Natural killer cell (primary cell): ENCODE data around the gene CCL7. TPM values are rescaled to one million over a fixed set of nuclear protein-coding genes. Genes with fewer than 3 reads are reported as not detected.

Source experiments
- ATAC-seq, 3 donors: fragments of 150-1000 bp in 2 of 3; fragments of 200-7000 bp in 1 of 3; cut with Tn5 transposase; 1 replicate in 1 of 3; 2 replicates in 2 of 3; pipeline ENCODE4 v1.10.0; 2021; ENCODE audit warnings: mild to moderate bottlenecking in 2 of 3, moderate library complexity in 2 of 3
- DNase-seq, 2 donors: peaks; one replicate each; pipeline versions ENCODE4 v3.0.0 to v3.0.0-alpha.2; 2013 to 2021; ENCODE audit warnings: mixed read lengths in 1 of 2
- H3K27ac ChIP-seq: one replicate; pipeline ENCODE4 v1.5.1; 2013; ENCODE audit warnings: mild to moderate bottlenecking, low read length
- H3K27me3 ChIP-seq: one replicate; pipeline ENCODE4 v1.6.1; 2013; ENCODE audit warnings: low read length; ENCODE audit not compliant: control insufficient read depth, insufficient read depth
- H3K36me3 ChIP-seq: one replicate; pipeline ENCODE4 v1.6.1; 2013; ENCODE audit warnings: low read length; ENCODE audit not compliant: control insufficient read depth, insufficient read depth
- H3K4me1 ChIP-seq: one replicate; pipeline ENCODE4 v1.6.1; 2013; ENCODE audit warnings: low read length; ENCODE audit not compliant: control insufficient read depth, insufficient read depth
- H3K4me3 ChIP-seq: one replicate; pipeline ENCODE4 v1.5.1; 2013; ENCODE audit warnings: low read length
- H3K9me3 ChIP-seq: one replicate; pipeline ENCODE4 v1.6.1; 2013; ENCODE audit warnings: low read length; ENCODE audit not compliant: control insufficient read depth, insufficient read depth
- H3K27ac Mint-ChIP-seq, 2 donors: one replicate each; pipeline ENCODE4 v1.8.0; 2022; ENCODE audit warnings: mild to moderate bottlenecking in 2 of 2, mixed read lengths in 2 of 2, moderate library complexity in 1 of 2
- H3K27me3 Mint-ChIP-seq, 2 donors: one replicate each; pipeline ENCODE4 v1.8.0; 2022; ENCODE audit warnings: low read depth in 2 of 2, mixed read lengths in 2 of 2
- H3K36me3 Mint-ChIP-seq: one replicate; pipeline ENCODE4 v1.8.0; 2022; ENCODE audit warnings: mixed read lengths
- H3K4me1 Mint-ChIP-seq, 2 donors: one replicate each; pipeline ENCODE4 v1.8.0; 2022; ENCODE audit warnings: mixed read lengths in 2 of 2
- H3K4me3 Mint-ChIP-seq: one replicate; pipeline ENCODE4 v1.8.0; 2022; ENCODE audit warnings: mild to moderate bottlenecking, moderate library complexity, mixed read lengths
- H3K9me3 Mint-ChIP-seq, 2 donors: one replicate each; pipeline ENCODE4 v1.8.0; 2022; ENCODE audit warnings: mixed read lengths in 2 of 2
- WGBS: methylation state at CpG from one replicate; pipeline ENCODE4 v1.1.7; 2013; ENCODE audit warnings: missing lambda C conversion rate; ENCODE audit not compliant: insufficient coverage; 5-methylcytosine and 5-hydroxymethylcytosine counted together
- intact Hi-C: fragments of 100-400 bp; cut with micrococcal nuclease; formaldehyde crosslinking; loops from one replicate; pipeline ENCODE4 v1.14.2; 2022
- total RNA-seq, 4 donors: library from RNA; stranded (reverse); fragments of 120-200 nt in 1 of 4; gene quantifications; one replicate each; pipeline versions ENCODE4 v1.2.3 to v1.2.4, GENCODE V29; 2013 to 2022
- TF ChIP-seq, protein P1 (sequence below): fragments of 200-600 bp; IDR thresholded peaks from one replicate; pipeline ENCODE4 v1.8.0; 2022; ENCODE audit warnings: antibody characterized with exemption

CCL7 gene
- total RNA-seq: not detected
- total RNA-seq (2013): not detected

- ATAC-seq (no peak), DNase-seq (no peak)
- H3K4me3 ChIP-seq: no peak within 1 kb of the TSS
- H3K9me3 Mint-ChIP-seq: no peaks in the 10 kb centered on the region
- H3K36me3 Mint-ChIP-seq: no peaks in the 10 kb centered on the region
- no peak within 1 kb of the TSS for H3K27ac Mint-ChIP-seq
- TF ChIP-seq, protein P1, sequence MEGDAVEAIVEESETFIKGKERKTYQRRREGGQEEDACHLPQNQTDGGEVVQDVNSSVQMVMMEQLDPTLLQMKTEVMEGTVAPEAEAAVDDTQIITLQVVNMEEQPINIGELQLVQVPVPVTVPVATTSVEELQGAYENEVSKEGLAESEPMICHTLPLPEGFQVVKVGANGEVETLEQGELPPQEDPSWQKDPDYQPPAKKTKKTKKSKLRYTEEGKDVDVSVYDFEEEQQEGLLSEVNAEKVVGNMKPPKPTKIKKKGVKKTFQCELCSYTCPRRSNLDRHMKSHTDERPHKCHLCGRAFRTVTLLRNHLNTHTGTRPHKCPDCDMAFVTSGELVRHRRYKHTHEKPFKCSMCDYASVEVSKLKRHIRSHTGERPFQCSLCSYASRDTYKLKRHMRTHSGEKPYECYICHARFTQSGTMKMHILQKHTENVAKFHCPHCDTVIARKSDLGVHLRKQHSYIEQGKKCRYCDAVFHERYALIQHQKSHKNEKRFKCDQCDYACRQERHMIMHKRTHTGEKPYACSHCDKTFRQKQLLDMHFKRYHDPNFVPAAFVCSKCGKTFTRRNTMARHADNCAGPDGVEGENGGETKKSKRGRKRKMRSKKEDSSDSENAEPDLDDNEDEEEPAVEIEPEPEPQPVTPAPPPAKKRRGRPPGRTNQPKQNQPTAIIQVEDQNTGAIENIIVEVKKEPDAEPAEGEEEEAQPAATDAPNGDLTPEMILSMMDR: no peak
- H3K27me3 ChIP-seq: peaks cover 2% of the 10 kb centered on the region
- H3K9me3 ChIP-seq: no peaks in the 10 kb centered on the region
- WGBS: 4% methylated on average over 1 of the region's 1 CpG
- peaks cover 26 to 59% of the 10 kb centered on the region in 2 donors for H3K27me3 Mint-ChIP-seq
- H3K4me3 Mint-ChIP-seq: no peak within 1 kb of the TSS
- H3K4me1 ChIP-seq: no peaks in the 10 kb centered on the region
- no peak within 1 kb of the TSS for H3K27ac ChIP-seq
- no peaks in the 10 kb centered on the region for H3K4me1 Mint-ChIP-seq
- intact Hi-C loops: no loop called here
- no peaks in the 10 kb centered on the region for H3K36me3 ChIP-seq
Measured at GRCh38 chr17:34269969-34270368, at the start of gene CCL7. TSS of gene CCL7 (plus strand) at chr17:34270221. CDS start at chr17:34270291, 70 bp downstream.

DNA sequence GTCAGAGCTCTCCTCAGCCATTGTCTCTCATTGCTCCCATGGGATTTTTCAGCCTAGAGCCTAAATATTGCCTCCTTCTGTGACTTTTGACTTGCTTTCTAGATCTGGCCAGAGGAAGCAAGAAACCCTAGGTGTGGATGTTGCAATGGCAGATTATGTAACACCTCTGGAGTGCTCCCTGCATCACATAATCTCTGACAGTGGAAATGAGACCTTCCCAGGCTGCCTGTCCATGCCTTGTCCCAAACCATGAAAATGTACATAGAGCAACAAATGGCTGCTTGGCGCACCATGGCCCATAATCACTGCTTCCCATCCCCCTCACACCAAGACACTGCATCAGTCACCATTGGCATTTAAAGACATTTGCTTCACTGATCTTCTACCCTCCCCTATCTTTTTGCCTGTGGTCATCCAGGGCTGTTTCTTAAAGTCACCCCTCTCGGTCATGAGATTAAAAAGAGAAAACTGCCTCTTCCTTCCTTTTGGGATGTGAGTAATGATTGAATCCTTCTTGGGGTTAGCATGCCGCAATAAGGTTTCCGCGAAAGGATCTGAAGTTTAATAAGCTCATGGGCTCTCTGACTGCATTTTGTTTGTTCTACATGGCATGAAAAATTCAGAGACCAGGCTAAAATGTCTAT is 49.1 kb upstream of the CCL7 start:
- intact Hi-C loops: no loop called here
- no peak overlapping the region for H3K27ac ChIP-seq

DNA sequence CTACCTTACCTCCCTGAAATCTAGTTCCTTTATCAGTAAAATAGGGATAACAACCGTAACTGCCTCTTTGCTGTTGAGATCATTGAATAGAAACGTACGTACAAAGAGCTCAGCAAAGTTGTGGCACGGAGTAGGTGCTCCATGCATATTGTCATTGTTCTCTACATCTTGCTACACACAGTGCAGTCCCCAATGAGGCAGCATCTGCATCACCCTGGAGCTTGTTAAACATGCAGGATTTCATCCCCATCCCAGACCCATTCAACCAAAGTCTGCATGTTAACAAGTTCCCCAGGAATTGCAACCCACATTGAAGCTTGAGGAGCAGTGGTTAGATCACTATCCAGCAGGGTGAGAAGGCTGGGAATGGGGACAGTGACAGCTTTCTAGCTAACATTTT is 48.6 kb upstream of the CCL7 start:
- no peaks in the 10 kb centered on the region for H3K27me3 ChIP-seq
- no peak for DNase-seq
- intact Hi-C loops: no loop called here
- no peak overlapping the region for H3K4me3 ChIP-seq
- Mint-ChIP-seq H3K36me3 (no peaks in the 10 kb centered on the region), H3K4me3 (no peak overlapping the region), H3K27me3 (peaks cover 23 to 29% of the 10 kb centered on the region in 2 donors), H3K9me3 (no peaks in the 10 kb centered on the region), H3K4me1 (peaks cover 0 to 4% of the 10 kb centered on the region in 2 donors), H3K27ac (no peak overlapping the region)
- H3K4me1 ChIP-seq: no peaks in the 10 kb centered on the region
- ATAC-seq: no peak
- TF ChIP-seq, protein P1: no peak
- H3K9me3 ChIP-seq: no peaks in the 10 kb centered on the region
- 90% methylated on average over 4 of the region's 4 CpGs for WGBS
- no peak overlapping the region for H3K27ac ChIP-seq
- H3K36me3 ChIP-seq: no peaks in the 10 kb centered on the region

More for the DNA sequence above, 49.1 kb upstream of the CCL7 start:
- no peaks in the 10 kb centered on the region for H3K27me3 ChIP-seq
- TF ChIP-seq, protein P1: no peak
- H3K4me3 ChIP-seq: no peak overlapping the region
- ATAC-seq: no peak
- no peaks in the 10 kb centered on the region for H3K9me3 ChIP-seq
- H3K4me1 ChIP-seq: no peaks in the 10 kb centered on the region
- DNase-seq: no peak
- no peaks in the 10 kb centered on the region for H3K9me3 Mint-ChIP-seq
- H3K36me3 ChIP-seq: no peaks in the 10 kb centered on the region
- H3K27ac Mint-ChIP-seq: no peak overlapping the region
- peaks cover 0 to 4% of the 10 kb centered on the region in 2 donors for H3K4me1 Mint-ChIP-seq
- H3K36me3 Mint-ChIP-seq: no peaks in the 10 kb centered on the region
- WGBS: 81% methylated on average over 4 of the region's 5 CpGs
- H3K4me3 Mint-ChIP-seq: no peak overlapping the region
- H3K27me3 Mint-ChIP-seq: peaks cover 27 to 33% of the 10 kb centered on the region in 2 donors
